Natural killer cell (primary cell): Measurements from ENCODE around the gene YAP1. TPM values are rescaled to one million over a fixed set of nuclear protein-coding genes. Genes with fewer than 3 reads are reported as not detected.

ENCODE experiments used
- ATAC-seq, 3 donors: fragments of 150-1000 bp in 2 of 3; fragments of 200-7000 bp in 1 of 3; cut with Tn5 transposase; 1 replicate in 1 of 3; 2 replicates in 2 of 3; pipeline ENCODE4 v1.10.0; 2021; ENCODE audit warnings: mild to moderate bottlenecking in 2 of 3, moderate library complexity in 2 of 3
- DNase-seq, 2 donors: peaks; one replicate each; pipeline versions ENCODE4 v3.0.0 to v3.0.0-alpha.2; 2013 to 2021; ENCODE audit warnings: mixed read lengths in 1 of 2
- H3K27ac ChIP-seq: one replicate; pipeline ENCODE4 v1.5.1; 2013; ENCODE audit warnings: mild to moderate bottlenecking, low read length
- H3K27me3 ChIP-seq: one replicate; pipeline ENCODE4 v1.6.1; 2013; ENCODE audit warnings: low read length; ENCODE audit not compliant: control insufficient read depth, insufficient read depth
- H3K36me3 ChIP-seq: one replicate; pipeline ENCODE4 v1.6.1; 2013; ENCODE audit warnings: low read length; ENCODE audit not compliant: control insufficient read depth, insufficient read depth
- H3K4me1 ChIP-seq: one replicate; pipeline ENCODE4 v1.6.1; 2013; ENCODE audit warnings: low read length; ENCODE audit not compliant: control insufficient read depth, insufficient read depth
- H3K4me3 ChIP-seq: one replicate; pipeline ENCODE4 v1.5.1; 2013; ENCODE audit warnings: low read length
- H3K9me3 ChIP-seq: one replicate; pipeline ENCODE4 v1.6.1; 2013; ENCODE audit warnings: low read length; ENCODE audit not compliant: control insufficient read depth, insufficient read depth
- H3K27ac Mint-ChIP-seq, 2 donors: one replicate each; pipeline ENCODE4 v1.8.0; 2022; ENCODE audit warnings: mild to moderate bottlenecking in 2 of 2, mixed read lengths in 2 of 2, moderate library complexity in 1 of 2
- H3K27me3 Mint-ChIP-seq, 2 donors: one replicate each; pipeline ENCODE4 v1.8.0; 2022; ENCODE audit warnings: low read depth in 2 of 2, mixed read lengths in 2 of 2
- H3K36me3 Mint-ChIP-seq: one replicate; pipeline ENCODE4 v1.8.0; 2022; ENCODE audit warnings: mixed read lengths
- H3K4me1 Mint-ChIP-seq, 2 donors: one replicate each; pipeline ENCODE4 v1.8.0; 2022; ENCODE audit warnings: mixed read lengths in 2 of 2
- H3K4me3 Mint-ChIP-seq: one replicate; pipeline ENCODE4 v1.8.0; 2022; ENCODE audit warnings: mild to moderate bottlenecking, moderate library complexity, mixed read lengths
- H3K9me3 Mint-ChIP-seq, 2 donors: one replicate each; pipeline ENCODE4 v1.8.0; 2022; ENCODE audit warnings: mixed read lengths in 2 of 2
- WGBS: methylation state at CpG from one replicate; pipeline ENCODE4 v1.1.7; 2013; ENCODE audit warnings: missing lambda C conversion rate; ENCODE audit not compliant: insufficient coverage; 5-methylcytosine and 5-hydroxymethylcytosine counted together
- intact Hi-C: fragments of 100-400 bp; cut with micrococcal nuclease; formaldehyde crosslinking; loops from one replicate; pipeline ENCODE4 v1.14.2; 2022
- total RNA-seq, 4 donors: library from RNA; stranded (reverse); fragments of 120-200 nt in 1 of 4; gene quantifications; one replicate each; pipeline versions ENCODE4 v1.2.3 to v1.2.4, GENCODE V29; 2013 to 2022
- TF ChIP-seq, protein P1 (sequence below): fragments of 200-600 bp; IDR thresholded peaks from one replicate; pipeline ENCODE4 v1.8.0; 2022; ENCODE audit warnings: antibody characterized with exemption

The YAP1 gene
- total RNA-seq, 3 donors from 2014 or later (not counting 1 experiment from before 2014, with no cell fraction given): not detected

- H3K27ac Mint-ChIP-seq: no peak overlapping the region
- TF ChIP-seq, protein P1, sequence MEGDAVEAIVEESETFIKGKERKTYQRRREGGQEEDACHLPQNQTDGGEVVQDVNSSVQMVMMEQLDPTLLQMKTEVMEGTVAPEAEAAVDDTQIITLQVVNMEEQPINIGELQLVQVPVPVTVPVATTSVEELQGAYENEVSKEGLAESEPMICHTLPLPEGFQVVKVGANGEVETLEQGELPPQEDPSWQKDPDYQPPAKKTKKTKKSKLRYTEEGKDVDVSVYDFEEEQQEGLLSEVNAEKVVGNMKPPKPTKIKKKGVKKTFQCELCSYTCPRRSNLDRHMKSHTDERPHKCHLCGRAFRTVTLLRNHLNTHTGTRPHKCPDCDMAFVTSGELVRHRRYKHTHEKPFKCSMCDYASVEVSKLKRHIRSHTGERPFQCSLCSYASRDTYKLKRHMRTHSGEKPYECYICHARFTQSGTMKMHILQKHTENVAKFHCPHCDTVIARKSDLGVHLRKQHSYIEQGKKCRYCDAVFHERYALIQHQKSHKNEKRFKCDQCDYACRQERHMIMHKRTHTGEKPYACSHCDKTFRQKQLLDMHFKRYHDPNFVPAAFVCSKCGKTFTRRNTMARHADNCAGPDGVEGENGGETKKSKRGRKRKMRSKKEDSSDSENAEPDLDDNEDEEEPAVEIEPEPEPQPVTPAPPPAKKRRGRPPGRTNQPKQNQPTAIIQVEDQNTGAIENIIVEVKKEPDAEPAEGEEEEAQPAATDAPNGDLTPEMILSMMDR: no peak
- no peaks in the 10 kb centered on the region for H3K36me3 Mint-ChIP-seq
- H3K4me1 Mint-ChIP-seq: no peaks in the 10 kb centered on the region
- DNase-seq: no peak
- Histone ChIP-seq H3K9me3 (no peaks in the 10 kb centered on the region), H3K36me3 (no peaks in the 10 kb centered on the region), H3K27me3 (peaks cover 3% of the 10 kb centered on the region), H3K27ac (no peak overlapping the region), H3K4me1 (no peaks in the 10 kb centered on the region), H3K4me3 (no peak overlapping the region)
- intact Hi-C loops: no loop called here
- peaks cover 0 to 5% of the 10 kb centered on the region in 2 donors for H3K9me3 Mint-ChIP-seq
- H3K4me3 Mint-ChIP-seq: no peak overlapping the region
- ATAC-seq: no peak
- WGBS: 88% methylated on average over 2 of the region's 2 CpGs
- peaks cover 0 to 6% of the 10 kb centered on the region in 2 donors for H3K27me3 Mint-ChIP-seq
Measured at GRCh38 chr11:102064316-102064715, 45.9 kb upstream of the YAP1 start.

DNA sequence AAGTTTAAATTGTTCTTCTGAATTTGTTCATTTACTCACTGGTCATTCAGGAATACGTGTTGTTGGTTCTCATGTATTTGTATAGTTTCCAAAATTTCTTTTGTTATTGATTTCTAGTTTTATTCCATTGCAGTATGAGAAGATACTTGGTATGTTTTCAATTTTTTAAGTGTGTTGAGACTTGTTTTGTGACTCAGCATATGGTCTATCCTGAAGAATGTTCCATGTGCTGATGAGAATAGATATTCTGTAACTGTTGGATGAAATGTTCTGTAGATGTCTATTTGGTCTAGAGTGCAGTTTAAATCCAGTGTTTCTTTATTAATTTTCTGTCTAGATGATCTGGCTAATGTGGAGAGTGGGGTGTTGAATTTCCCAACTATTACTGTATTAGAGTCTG, 39.5 kb upstream of the YAP1 start:
- Mint-ChIP-seq H3K27me3 (peaks cover 0 to 2% of the 10 kb centered on the region in 2 donors), H3K4me1 (no peaks in the 10 kb centered on the region), H3K9me3 (peaks cover 8 to 22% of the 10 kb centered on the region in 2 donors), H3K36me3 (peaks cover 11% of the 10 kb centered on the region), H3K4me3 (no peak overlapping the region), H3K27ac (no peak overlapping the region)
- Histone ChIP-seq H3K27ac (no peak overlapping the region), H3K4me1 (no peaks in the 10 kb centered on the region), H3K9me3 (peaks cover 14% of the 10 kb centered on the region), H3K27me3 (no peaks in the 10 kb centered on the region), H3K4me3 (no peak overlapping the region), H3K36me3 (no peaks in the 10 kb centered on the region)
- intact Hi-C loops: no loop called here
- no peak for ATAC-seq
- 0% methylated on average over 1 of the region's 1 CpG for WGBS
- DNase-seq: no peak
- TF ChIP-seq, protein P1: no peak

DNA sequence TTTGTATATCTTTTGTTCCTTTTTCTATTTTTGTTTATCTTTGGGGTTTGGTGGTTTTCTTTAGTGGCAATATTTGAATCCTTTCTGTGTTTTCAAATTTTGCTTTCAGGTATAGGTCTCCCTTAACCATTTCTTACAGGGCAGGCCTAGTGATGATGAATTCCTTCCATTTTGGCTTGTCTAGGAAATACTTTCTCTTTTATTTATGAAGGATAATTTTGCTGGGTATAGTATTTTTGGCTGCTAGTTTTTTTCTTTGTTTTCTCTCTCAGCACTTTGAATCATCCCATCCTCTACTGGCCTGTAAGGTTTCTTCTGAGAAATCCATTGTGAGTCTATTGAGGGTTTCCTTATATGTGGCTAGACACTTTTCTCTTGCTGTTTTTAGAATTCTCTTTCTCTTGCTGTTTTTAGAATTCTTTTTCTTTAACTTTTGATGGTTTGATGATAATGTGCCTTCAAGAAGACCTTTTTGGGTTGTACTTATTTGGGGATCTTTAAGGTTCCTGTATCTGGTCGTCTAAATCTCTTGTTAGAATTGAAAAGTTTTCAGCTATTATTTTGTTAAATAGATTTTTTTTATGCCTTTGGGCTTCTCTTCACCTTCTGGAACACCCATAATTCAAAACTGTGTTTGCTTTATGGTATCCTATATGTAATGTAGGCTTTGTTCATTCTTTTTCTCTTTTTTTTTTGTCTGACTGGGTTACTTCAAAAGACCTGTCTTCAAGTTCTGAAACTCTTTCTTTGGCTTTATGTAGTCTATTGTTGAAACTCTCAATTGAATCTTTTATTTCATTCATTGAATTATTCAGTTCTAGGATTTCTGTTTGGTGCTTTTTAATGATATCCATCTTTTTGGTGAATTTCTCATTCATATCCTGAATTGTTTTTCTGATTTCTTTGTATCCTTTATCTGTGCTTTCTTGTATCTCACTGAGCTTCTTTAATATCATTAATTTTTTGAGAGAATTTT, 38.5 kb upstream of the YAP1 start:
- Histone ChIP-seq H3K4me3 (no peak overlapping the region), H3K4me1 (no peaks in the 10 kb centered on the region), H3K36me3 (no peaks in the 10 kb centered on the region), H3K27me3 (no peaks in the 10 kb centered on the region), H3K9me3 (peaks cover 14% of the 10 kb centered on the region), H3K27ac (no peak overlapping the region)
- no peak overlapping the region for H3K4me3 Mint-ChIP-seq
- DNase-seq (no peak), ATAC-seq (no peak)
- intact Hi-C loops: no loop called here
- TF ChIP-seq, protein P1: no peak
- peaks cover 8 to 22% of the 10 kb centered on the region in 2 donors for H3K9me3 Mint-ChIP-seq
- peaks cover 11% of the 10 kb centered on the region for H3K36me3 Mint-ChIP-seq
- peaks cover 0 to 2% of the 10 kb centered on the region in 2 donors for H3K27me3 Mint-ChIP-seq
- WGBS: no CpG with 5 or more reads among the region's 1 CpG
- no peaks in the 10 kb centered on the region for H3K4me1 Mint-ChIP-seq
- H3K27ac Mint-ChIP-seq: no peak overlapping the region
